Inflammatory macrophage treated with lipopolysaccharide for 1 hour (primary cell): ENCODE data around the gene RPH3AL.
A peak's percentile ranks its signal among the peaks of the same experiment; 100 is the strongest.
"Not testable (repeated sequence)": the region's sequence is repeated elsewhere in the genome, so short reads cannot be mapped to it uniquely, and the experiment has no call there.

Experiments used
- DNase-seq, 2 donors: peaks; one replicate each; pipeline ENCODE4 v3.0.0-alpha.2; 2020 to 2022

The RPH3AL gene

DNA sequence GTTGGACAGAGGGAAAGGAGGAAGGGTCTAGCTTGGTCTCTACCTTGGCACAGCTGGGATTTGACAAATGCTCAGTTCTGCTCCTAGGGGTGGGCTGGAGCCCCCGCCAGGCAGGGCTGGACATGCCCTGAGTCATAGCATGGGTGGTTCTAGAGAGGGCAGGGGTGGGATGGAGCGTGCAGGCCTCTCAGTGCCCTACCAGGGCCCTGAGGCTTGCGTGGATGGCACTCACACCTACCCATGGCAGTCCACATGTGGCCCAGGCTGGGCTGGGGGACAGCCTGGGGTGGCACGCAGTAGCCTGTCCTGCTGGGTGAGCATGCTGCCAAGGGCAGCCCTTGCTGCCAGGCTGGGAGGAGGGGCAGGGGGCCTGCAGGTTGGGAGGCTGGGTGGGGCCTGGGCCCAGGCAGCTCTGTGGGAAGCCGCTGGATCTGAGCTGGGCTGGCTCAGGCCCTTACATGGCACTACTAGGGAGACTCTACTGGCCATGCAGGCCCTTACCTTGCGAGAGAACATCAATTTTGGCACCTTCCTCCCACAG, 182.4 kb downstream of the RPH3AL start:
- no peak for DNase-seq

DNA sequence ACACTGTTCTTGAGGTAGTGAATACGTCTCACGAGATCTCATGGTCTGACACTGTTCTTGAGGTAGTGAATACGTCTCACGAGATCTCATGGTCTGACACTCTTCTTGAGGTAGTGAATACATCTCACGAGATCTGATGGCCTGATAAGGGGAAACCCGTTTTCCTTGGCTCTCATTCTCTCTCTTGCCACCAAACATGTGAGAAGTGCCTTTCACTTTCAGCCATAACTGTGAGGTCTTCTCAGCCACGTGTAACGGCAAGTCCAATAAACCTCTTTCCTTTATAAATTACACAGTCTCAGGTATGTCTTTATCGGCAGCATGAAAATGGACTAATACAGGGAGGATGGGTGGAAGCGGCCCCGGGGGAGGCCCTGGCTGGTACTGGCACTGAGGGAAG, 184.0 kb downstream of the RPH3AL start:
- not testable (repeated sequence) for DNase-seq

DNA sequence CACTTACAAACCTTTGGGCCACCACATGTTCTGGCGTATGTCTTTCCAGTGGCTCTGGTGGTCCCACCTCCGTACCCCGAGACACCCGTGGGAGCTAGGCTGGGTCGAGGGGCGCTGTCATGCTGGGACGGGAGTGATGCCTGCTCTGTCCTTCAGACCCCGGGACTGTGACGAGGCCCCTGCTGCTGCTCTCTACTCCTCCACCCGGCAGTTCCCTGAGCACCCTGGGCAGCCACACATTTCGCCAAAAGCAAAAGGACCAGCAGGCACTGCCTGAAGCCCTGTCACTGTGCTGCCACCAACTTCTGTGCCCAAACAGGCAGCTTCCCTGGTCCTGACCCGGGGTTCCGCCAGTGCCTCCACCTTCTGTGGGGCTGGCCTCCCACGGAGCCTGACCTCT, 186.7 kb downstream of the RPH3AL start:
- no peak for DNase-seq

DNA sequence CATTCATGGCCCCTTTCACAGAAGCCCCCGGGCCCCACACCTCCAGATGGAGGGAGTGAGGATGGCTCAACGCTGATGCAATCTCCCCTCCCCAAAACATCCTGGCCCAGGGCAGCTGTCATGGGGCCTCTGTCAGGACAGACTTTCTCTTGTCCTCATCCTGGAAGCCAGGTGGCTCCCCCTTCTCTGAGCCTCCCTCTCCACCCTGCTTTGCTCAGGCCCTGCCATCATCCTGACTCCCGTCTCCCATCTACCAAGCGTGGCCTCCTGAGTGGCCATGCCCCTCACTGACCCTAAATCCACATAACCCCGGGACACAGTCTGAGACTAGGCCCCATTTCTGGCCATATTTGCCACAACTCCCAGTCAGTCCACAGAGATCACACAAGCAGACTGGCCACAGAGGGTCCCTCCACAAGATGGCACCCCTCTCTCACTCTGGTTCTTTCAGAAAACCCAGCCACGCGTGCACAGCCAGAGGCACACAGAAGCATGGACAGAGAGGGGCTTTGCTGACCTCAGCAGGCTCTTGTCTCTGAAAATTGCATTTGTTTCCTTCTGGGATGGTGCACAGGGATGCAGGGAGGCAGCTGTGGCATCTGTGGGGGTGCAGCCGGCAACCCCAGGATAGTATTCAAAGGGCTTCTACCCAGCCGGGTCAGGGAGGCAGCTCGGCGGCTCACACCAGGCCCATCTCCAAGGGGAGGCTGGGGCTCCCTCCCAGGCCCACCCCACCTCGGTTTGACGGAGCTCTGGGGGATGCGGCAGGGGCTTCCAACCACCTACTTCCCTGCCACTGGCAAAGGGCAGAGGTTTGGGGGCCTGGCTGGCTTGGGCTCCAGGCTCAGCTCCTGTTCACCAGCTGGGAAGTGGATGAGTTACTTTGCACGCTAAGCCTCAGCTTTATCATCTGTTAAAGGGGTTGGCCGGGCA, 188.0 kb downstream of the RPH3AL start:
- DNase-seq, result peak; percentile 20 to 40

DNA sequence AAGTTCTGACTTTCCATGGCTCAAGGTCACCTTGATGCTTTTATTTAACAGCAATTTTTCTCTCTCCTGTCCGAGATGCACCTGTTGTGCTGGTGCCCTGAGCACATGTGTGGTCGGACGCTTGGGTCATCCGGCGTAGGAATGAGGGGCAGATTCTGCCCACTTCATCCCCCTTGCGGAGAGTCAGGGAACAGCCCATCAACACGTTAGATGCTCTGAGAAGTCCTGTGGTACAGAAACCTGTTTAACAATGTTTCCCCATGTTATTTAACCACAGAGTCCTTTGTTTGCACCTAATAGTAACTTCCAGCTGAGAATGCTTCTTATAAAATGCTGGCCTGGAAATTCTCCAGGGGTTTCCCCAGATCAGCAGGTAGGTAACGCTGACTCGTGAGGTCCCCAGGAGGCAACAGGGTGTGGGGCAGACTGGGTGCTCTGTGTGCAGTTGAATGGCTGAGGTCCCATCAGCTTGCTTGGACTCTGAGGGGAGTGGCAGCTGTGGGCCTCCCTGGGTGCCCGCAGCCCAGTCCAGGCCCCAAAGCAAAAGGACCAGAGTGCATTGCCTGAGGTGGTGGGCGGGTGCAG, 189.0 kb downstream of the RPH3AL start:
- DNase-seq, result no peak

DNA sequence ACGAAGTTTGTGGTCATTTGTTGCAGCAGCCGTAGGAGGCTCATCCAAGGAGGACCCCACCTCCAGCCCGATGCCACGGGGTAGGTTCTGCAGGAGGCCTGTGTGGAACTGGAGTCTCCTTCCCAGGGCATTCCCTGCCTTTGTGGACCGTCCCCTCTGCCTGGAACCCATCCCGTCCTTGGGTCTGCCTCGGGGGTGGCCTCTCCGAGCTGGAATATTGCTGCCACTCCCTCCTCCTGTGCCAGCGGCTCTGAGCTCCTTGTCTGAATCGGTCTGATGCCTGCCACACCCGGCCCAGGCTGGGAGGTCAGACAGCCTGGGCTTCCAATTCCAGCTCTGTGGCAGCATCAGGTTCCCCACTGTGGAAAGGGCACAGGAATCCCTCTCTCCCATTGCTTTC, 189.9 kb downstream of the RPH3AL start:
- no peak for DNase-seq
